Measurements from ENCODE around the gene ITPK1.
A peak's percentile ranks its signal among the peaks of the same experiment; 100 is the strongest.

DNA sequence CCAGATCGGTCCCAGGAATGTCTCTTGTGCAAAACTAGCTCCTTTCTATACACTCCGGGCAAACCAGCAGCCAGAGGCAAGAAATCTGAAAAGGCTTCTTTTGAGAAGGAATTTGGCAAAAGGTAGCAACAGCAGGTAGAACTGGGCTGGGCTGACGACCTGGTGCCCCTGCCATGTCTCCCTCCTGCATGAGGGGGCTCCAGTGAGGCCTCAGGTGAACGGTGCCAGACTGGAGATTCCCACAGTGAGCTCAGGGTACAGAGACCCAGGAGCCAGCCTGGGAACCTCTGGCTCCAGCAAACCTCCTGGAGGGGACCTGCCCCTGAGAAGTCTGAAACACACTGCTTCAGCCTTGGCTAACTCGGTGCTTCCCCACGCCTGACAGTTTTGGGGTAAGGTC is 10.8 kb downstream of the ITPK1 start:
- TF ChIP-seq, protein P1, sequence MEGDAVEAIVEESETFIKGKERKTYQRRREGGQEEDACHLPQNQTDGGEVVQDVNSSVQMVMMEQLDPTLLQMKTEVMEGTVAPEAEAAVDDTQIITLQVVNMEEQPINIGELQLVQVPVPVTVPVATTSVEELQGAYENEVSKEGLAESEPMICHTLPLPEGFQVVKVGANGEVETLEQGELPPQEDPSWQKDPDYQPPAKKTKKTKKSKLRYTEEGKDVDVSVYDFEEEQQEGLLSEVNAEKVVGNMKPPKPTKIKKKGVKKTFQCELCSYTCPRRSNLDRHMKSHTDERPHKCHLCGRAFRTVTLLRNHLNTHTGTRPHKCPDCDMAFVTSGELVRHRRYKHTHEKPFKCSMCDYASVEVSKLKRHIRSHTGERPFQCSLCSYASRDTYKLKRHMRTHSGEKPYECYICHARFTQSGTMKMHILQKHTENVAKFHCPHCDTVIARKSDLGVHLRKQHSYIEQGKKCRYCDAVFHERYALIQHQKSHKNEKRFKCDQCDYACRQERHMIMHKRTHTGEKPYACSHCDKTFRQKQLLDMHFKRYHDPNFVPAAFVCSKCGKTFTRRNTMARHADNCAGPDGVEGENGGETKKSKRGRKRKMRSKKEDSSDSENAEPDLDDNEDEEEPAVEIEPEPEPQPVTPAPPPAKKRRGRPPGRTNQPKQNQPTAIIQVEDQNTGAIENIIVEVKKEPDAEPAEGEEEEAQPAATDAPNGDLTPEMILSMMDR (IDR thresholded peaks at IDR 0.05; ENCODE audit: borderline replicate concordance, extremely low read depth, low read length, poor library complexity, severe bottlenecking): peak; percentile 23
- TF ChIP-seq EZH2 (IDR thresholded peaks at IDR 0.05; ENCODE audit: borderline replicate concordance, low read depth, low read length, severe bottlenecking): no peak

Measured in DND-41 (cell line).